PC-9 (cell line): Measurements from ENCODE around the gene ZSWIM8. TPM values are rescaled to one million over a fixed set of nuclear protein-coding genes. Genes with fewer than 3 reads are reported as not detected.
"Not testable (repeated sequence)": the region's sequence is repeated elsewhere in the genome, so short reads cannot be mapped to it uniquely, and the experiment has no call there.

Experiments
- BruUV-seq: library from RNA; stranded (reverse); fragments of 400-500 nt; replicated peaks from 2 replicates; lab custom pipeline; 2021; lab: Mats Ljungman, UMichigan
- CTCF ChIA-PET: fragments of 300-600 bp; sonication (Branson Sonifier 250); formaldehyde crosslinking; loops from one replicate; lab custom pipeline; 2022; ENCODE audit warnings: antibody characterized with exemption; lab: Charles Lee
- POLR2A ChIA-PET: fragments of 300-600 bp; sonication (Branson Sonifier 250); formaldehyde crosslinking; loops from one replicate; lab custom pipeline; 2022; ENCODE audit warnings: antibody characterized with exemption; ENCODE audit not compliant: unreplicated experiment; lab: Charles Lee
- DNase-seq, 2 experiments: peaks; one replicate each; pipeline versions ENCODE4 v3.0.0 to v3.0.0-alpha.2; 2015 to 2022; ENCODE audit warnings: mixed read lengths in 1 of 2
- H2AFZ ChIP-seq: fragments of 200-600 bp; sonication (generic); 2 replicates; pipeline ENCODE4 v1.8.1; 2017; ENCODE audit warnings: antibody characterized with exemption
- H3F3A ChIP-seq: fragments of 200-600 bp; sonication (generic); 2 replicates; pipeline ENCODE4 v1.8.1; 2017; ENCODE audit warnings: antibody characterized with exemption, mild to moderate bottlenecking, low read depth; ENCODE audit not compliant: insufficient read depth
- H3K27ac ChIP-seq: fragments of 200-600 bp; sonication (generic); 2 replicates; pipeline ENCODE4 v1.6.1; 2016; ENCODE audit warnings: mixed run types
- H3K27me3 ChIP-seq: fragments of 200-600 bp; sonication (generic); 2 replicates; pipeline ENCODE4 v1.6.1; 2016; ENCODE audit warnings: low read depth, mixed run types; ENCODE audit not compliant: insufficient read depth
- H3K36me3 ChIP-seq: fragments of 200-600 bp; sonication (generic); 2 replicates; pipeline ENCODE4 v1.6.1; 2016; ENCODE audit warnings: low read depth, mixed run types
- H3K4me1 ChIP-seq: fragments of 200-600 bp; sonication (generic); replicated peaks from 2 replicates; pipeline ENCODE4 v1.6.1; 2016; ENCODE audit warnings: mixed run types; ENCODE audit not compliant: insufficient read depth
- H3K4me2 ChIP-seq: fragments of 200-600 bp; sonication (generic); 2 replicates; pipeline ENCODE4 v1.6.1; 2017; ENCODE audit warnings: mixed run types
- H3K4me3 ChIP-seq: fragments of 200-600 bp; sonication (generic); 2 replicates; pipeline ENCODE4 v1.6.1; 2016; ENCODE audit warnings: mixed run types
- H3K79me2 ChIP-seq: fragments of 200-600 bp; sonication (generic); 2 replicates; pipeline ENCODE4 v1.6.1; 2017; ENCODE audit warnings: low read depth, mixed run types
- H3K9me2 ChIP-seq: fragments of 200-600 bp; sonication (generic); 2 replicates; pipeline ENCODE4 v1.8.1; 2017; ENCODE audit warnings: mild to moderate bottlenecking; ENCODE audit not compliant: insufficient read depth
- H3K9me3 ChIP-seq: fragments of 200-600 bp; sonication (generic); 2 replicates; pipeline ENCODE4 v1.8.1; 2016; ENCODE audit warnings: low read depth; ENCODE audit not compliant: insufficient read depth
- H4K20me1 ChIP-seq: fragments of 200-600 bp; sonication (generic); 2 replicates; pipeline ENCODE4 v1.8.1; 2017; ENCODE audit not compliant: insufficient read depth
- EZH2 ChIP-seq: fragments of 200-600 bp; sonication (generic); IDR thresholded peaks from 2 replicates; pipeline ENCODE4 v1.8.0; 2017; ENCODE audit warnings: antibody characterized with exemption, low read depth
- intact Hi-C: fragments of 100-400 bp; cut with micrococcal nuclease; formaldehyde crosslinking; loops from one replicate; pipeline ENCODE4 v1.10.0; 2022; ENCODE audit not compliant: unreplicated experiment
- total RNA-seq: library from RNA; stranded (reverse); gene quantifications from 2 replicates; pipeline ENCODE4 v1.2.3, GENCODE V29; 2021
- TF ChIP-seq, protein P1 (sequence below): fragments of 200-600 bp; sonication (generic); conservative IDR thresholded peaks from 2 replicates; pipeline ENCODE4 v1.6.1; 2017; ENCODE audit warnings: mixed run types, antibody characterized with exemption, mild to moderate bottlenecking, moderate library complexity

Gene ZSWIM8
- total RNA-seq, 1 experiment from 2014 or later = 49.2 TPM

DNA sequence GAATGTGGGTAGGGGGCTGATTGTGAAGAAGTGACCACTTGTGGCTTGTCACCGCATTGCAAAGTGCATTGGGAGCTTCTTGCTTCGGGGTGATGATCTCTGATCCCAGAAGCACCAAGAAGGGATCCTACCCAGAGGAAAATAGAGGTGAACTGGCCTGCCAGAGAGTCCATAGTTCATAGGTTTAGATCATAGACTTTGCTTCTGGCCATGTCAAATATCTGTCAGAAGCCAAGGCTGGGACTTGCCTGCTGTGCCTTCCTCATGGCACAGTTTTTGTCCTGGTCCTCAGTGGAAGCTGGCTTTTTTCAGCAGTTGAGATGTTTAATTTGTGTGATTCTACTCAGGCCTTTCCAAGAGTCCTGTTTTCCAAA lies 1.1 kb downstream of the ZSWIM8 start:
- BruUV-seq = no TSS peak
- Histone ChIP-seq H3F3A (peaks cover 19% of the 10 kb centered on the region), H3K36me3 (0 out of 2 replicates have a peak, but pooled peaks cover 3% of the 10 kb centered on the region), H3K79me2 (peaks cover 61% of the 10 kb centered on the region), H3K4me1 (peaks cover 26% of the 10 kb centered on the region), H3K27me3 (no peaks in the 10 kb centered on the region), H3K9me3 (no peaks in the 10 kb centered on the region), H2AFZ (peak overlapping the region; percentile 78), H3K4me2 (peak overlapping the region; percentile 91), H4K20me1 (peaks cover 18% of the 10 kb centered on the region; the same call in 1 of the 2 replicates), H3K9me2 (no peaks in the 10 kb centered on the region), H3K4me3 (peak overlapping the region; percentile 58), H3K27ac (no peak overlapping the region)
- intact Hi-C loops = loop anchor here (5.0 kb wide), 1 partner anchor 91 kb away; no protein-coding TSS in a partner anchor
- CTCF ChIA-PET = interaction anchor here (0.5 kb wide), 2 partner anchors 17 to 45 kb away, joined by 3 read pairs; no protein-coding TSS in a partner anchor
- no peak for TF ChIP-seq EZH2
- TF ChIP-seq, protein P1, sequence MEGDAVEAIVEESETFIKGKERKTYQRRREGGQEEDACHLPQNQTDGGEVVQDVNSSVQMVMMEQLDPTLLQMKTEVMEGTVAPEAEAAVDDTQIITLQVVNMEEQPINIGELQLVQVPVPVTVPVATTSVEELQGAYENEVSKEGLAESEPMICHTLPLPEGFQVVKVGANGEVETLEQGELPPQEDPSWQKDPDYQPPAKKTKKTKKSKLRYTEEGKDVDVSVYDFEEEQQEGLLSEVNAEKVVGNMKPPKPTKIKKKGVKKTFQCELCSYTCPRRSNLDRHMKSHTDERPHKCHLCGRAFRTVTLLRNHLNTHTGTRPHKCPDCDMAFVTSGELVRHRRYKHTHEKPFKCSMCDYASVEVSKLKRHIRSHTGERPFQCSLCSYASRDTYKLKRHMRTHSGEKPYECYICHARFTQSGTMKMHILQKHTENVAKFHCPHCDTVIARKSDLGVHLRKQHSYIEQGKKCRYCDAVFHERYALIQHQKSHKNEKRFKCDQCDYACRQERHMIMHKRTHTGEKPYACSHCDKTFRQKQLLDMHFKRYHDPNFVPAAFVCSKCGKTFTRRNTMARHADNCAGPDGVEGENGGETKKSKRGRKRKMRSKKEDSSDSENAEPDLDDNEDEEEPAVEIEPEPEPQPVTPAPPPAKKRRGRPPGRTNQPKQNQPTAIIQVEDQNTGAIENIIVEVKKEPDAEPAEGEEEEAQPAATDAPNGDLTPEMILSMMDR = no peak
- DNase-seq = no peak
- POLR2A ChIA-PET = interaction anchor here (0.6 to 0.8 kb wide), 2 partner anchors 10 to 690 kb away, joined by 3 read pairs; no protein-coding TSS in a partner anchor

DNA sequence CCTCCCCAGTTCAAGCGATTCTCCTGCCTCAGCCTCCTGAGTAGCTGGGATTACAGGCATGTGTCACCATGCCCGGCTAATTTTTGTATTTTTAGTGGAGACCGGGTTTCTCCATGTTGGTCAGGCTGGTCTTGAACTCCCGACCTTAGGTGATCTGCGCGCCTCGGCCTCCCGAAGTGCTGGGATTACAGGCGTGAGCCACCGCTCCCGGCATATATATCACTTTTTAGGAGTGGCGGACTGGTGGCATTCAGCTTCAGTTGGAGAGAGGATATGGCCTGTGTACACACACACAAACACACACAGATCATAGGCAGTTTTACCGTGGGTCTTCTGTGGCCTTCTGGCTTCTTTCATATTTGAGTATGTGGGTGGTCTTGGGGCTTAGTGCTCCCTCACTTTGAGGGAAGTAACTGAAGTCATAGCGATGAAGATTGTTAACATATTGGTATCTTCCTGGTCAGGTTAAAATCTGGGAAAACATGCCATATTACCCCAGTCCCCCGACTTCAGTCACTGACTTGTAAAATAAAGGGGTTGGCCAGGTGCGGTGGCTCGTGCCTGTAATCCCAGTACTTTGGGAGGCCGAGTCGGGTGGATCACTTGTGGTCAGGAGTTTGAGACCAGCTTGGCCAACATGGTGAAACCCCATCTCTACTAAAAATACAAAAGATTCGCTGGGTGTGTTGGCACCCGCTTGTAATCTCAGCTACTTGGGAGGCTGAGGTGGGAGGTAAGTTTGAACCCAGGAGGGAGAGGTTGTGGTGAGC lies 1.8 kb downstream of the ZSWIM8 start:
- POLR2A ChIA-PET, H3K9me3 ChIP-seq, BruUV-seq, H2AFZ ChIP-seq, H3K27ac ChIP-seq, H3K9me2 ChIP-seq, DNase-seq, CTCF ChIA-PET, H3K27me3 ChIP-seq, H3K36me3 ChIP-seq: not testable (repeated sequence)
- Histone ChIP-seq H3K4me2 (peak overlapping the region; percentile 91), H3K4me3 (peak overlapping the region; percentile 58; the same call in 1 of the 2 replicates), H3F3A (peaks cover 19% of the 10 kb centered on the region), H3K79me2 (peaks cover 57% of the 10 kb centered on the region), H3K4me1 (peaks cover 26% of the 10 kb centered on the region), H4K20me1 (peaks cover 18% of the 10 kb centered on the region; the same call in 1 of the 2 replicates)
- intact Hi-C loops = loop anchor here (5.0 kb wide), 1 partner anchor 90 kb away; no protein-coding TSS in a partner anchor

DNA sequence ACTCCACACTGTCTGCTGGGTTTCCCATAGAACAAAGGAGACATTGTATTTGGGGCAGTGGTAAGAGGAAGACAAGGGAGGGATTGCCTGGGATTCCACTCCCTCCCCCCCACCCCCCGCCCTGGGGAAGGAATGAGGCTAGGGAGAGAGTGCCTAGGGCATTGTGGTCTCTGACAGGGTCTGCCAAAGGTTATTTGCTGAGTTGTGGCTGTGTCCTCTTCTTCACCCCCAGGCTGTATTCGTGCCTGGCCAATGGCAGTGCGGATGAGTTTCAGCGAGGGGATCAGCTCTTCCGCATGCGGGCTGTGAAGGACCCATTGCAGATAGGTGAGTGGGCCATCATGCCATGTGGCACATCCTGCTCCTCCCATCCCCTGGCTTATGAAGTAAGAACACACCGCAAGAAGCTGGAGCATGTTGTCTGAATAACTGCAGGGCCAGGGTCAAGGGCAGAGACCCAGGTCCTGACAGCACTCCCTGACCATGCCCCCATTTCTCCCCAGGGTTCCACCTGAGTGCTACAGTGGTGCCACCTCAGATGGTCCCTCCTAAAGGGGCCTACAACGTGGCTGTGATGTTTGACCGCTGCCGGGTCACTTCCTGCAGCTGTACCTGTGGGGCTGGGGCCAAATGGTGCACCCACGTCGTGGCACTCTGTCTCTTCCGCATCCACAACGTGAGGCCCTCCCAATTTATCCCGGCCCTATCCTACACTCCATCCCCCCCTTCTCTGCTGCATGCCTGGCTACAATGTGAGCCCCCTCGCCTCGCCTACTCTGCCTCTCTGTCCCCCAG lies 3.7 kb downstream of the ZSWIM8 start:
- Histone ChIP-seq H3K4me1 (peaks cover 16% of the 10 kb centered on the region), H2AFZ (no peak overlapping the region), H3K36me3 (0 out of 2 replicates have a peak, but pooled peaks cover 3% of the 10 kb centered on the region), H3K9me3 (no peaks in the 10 kb centered on the region), H3K27me3 (no peaks in the 10 kb centered on the region), H3K79me2 (peaks cover 39% of the 10 kb centered on the region), H3K9me2 (no peaks in the 10 kb centered on the region), H3K27ac (no peak overlapping the region), H3K4me3 (no peak overlapping the region), H4K20me1 (peaks cover 18% of the 10 kb centered on the region; the same call in 1 of the 2 replicates), H3F3A (peaks cover 12% of the 10 kb centered on the region), H3K4me2 (no peak overlapping the region)
- intact Hi-C loops = loop anchor here (5.0 kb wide), 1 partner anchor 88 kb away; no protein-coding TSS in a partner anchor
- no TSS peak for BruUV-seq
- ChIA-PET CTCF (interaction anchor here (1.0 kb wide), 1 partner anchor 91 kb away, joined by 3 read pairs; no protein-coding TSS in a partner anchor), POLR2A (no interaction called here)
- TF ChIP-seq EZH2 = no peak
- TF ChIP-seq, protein P1 = no peak
- no peak for DNase-seq
